ENCODE data around the gene DIS3L. TPM values are rescaled to one million over a fixed set of nuclear protein-coding genes. Genes with fewer than 3 reads are reported as not detected.
"Not testable (repeated sequence)": the region's sequence is repeated elsewhere in the genome, so short reads cannot be mapped to it uniquely, and the experiment has no call there.

The DIS3L gene
- total and polyA plus RNA-seq, 2 of the 4 experiments (the other 2 are of a cell fraction): 5.1 to 14.5 TPM

GRCh38 chr15:66262837-66263236 is 30.5 kb upstream of the DIS3L start:
- H4K8ac ChIP-seq (ENCODE audit: low read depth in 2 of 2, low read length in 2 of 2); H2AK9ac ChIP-seq (replicated peaks; ENCODE audit: low read depth, low read length, poor library complexity); H3K4me3 ChIP-seq (ENCODE audit: insufficient read depth, low read depth, low read length); POLR2A ChIA-PET (ENCODE audit: unreplicated experiment); H2AFZ ChIP-seq (replicated peaks; ENCODE audit: low read length, poor library complexity); H3K23ac ChIP-seq (ENCODE audit: low read depth, low read length); BruUV-seq (replicated peaks); H2BK15ac ChIP-seq (ENCODE audit: low read depth, low read length); ATAC-seq (ENCODE audit: low read depth); H3K4ac ChIP-seq (ENCODE audit: low read depth, low read length); H3K9me3 ChIP-seq (ENCODE audit: control insufficient read depth, insufficient read depth, low read length); DNase-seq; H3K36me3 ChIP-seq (ENCODE audit: control insufficient read depth, insufficient read depth, low read length); H3K14ac ChIP-seq (replicated peaks; ENCODE audit: low read depth, low read length); H4K91ac ChIP-seq (ENCODE audit: insufficient read depth, low read depth, low read length); H2BK20ac ChIP-seq (ENCODE audit: low read depth, low read length); H3K18ac ChIP-seq (ENCODE audit: low read depth, low read length); H2AK5ac ChIP-seq (ENCODE audit: low read depth, low read length); dilution Hi-C loops (cut with HindIII; ENCODE audit: low sequenced_read_pairs, unreplicated experiment); H2BK120ac ChIP-seq (ENCODE audit: low read depth, low read length); H3K27ac ChIP-seq (ENCODE audit: insufficient read depth, low read length); H4K20me1 ChIP-seq (ENCODE audit: insufficient read depth, low read length); CTCF ChIA-PET; H3K79me1 ChIP-seq (ENCODE audit: low read depth in 1 of 2, low read length in 2 of 2); H3K4me1 ChIP-seq (ENCODE audit: control insufficient read depth, insufficient read depth, low read length); in situ Hi-C loops (cut with MboI; ENCODE audit: low sequenced_read_pairs); H2BK5ac ChIP-seq (ENCODE audit: low read depth, low read length, poor library complexity, severe bottlenecking); H4K5ac ChIP-seq (ENCODE audit: low read depth, low read length); H3K56ac ChIP-seq (ENCODE audit: extremely low read depth, insufficient read depth, low read length); H3K4me2 ChIP-seq (ENCODE audit: low read depth, low read length); H3K9me1 ChIP-seq (ENCODE audit: insufficient read depth, low read length); H3K9ac ChIP-seq (ENCODE audit: low read depth, low read length): not testable (repeated sequence)
- intact Hi-C loops (cut with micrococcal nuclease): loop anchor here (10.0 kb wide), 1 partner anchor 58 kb away; no protein-coding TSS in a partner anchor
- WGBS, 2 experiments (ENCODE audit: extremely low coverage in 2 of 2, insufficient read length in 1 of 2): no CpG with 5 or more reads among the region's 1 CpG
- H3K27me3 ChIP-seq (ENCODE audit: control insufficient read depth, insufficient read depth, low read length): peaks cover 58% of the 10 kb centered on the region

All from IMR-90 (cell line).